Natural killer cell (primary cell): Measurements from ENCODE around the gene ATG13. TPM values are rescaled to one million over a fixed set of nuclear protein-coding genes. Genes with fewer than 3 reads are reported as not detected.

Experiments
- ATAC-seq, 3 donors: fragments of 150-1000 bp in 2 of 3; fragments of 200-7000 bp in 1 of 3; cut with Tn5 transposase; 1 replicate in 1 of 3; 2 replicates in 2 of 3; pipeline ENCODE4 v1.10.0; 2021; ENCODE audit warnings: mild to moderate bottlenecking in 2 of 3, moderate library complexity in 2 of 3
- DNase-seq, 2 donors: peaks; one replicate each; pipeline versions ENCODE4 v3.0.0 to v3.0.0-alpha.2; 2013 to 2021; ENCODE audit warnings: mixed read lengths in 1 of 2
- H3K27ac ChIP-seq: one replicate; pipeline ENCODE4 v1.5.1; 2013; ENCODE audit warnings: mild to moderate bottlenecking, low read length
- H3K27me3 ChIP-seq: one replicate; pipeline ENCODE4 v1.6.1; 2013; ENCODE audit warnings: low read length; ENCODE audit not compliant: control insufficient read depth, insufficient read depth
- H3K36me3 ChIP-seq: one replicate; pipeline ENCODE4 v1.6.1; 2013; ENCODE audit warnings: low read length; ENCODE audit not compliant: control insufficient read depth, insufficient read depth
- H3K4me1 ChIP-seq: one replicate; pipeline ENCODE4 v1.6.1; 2013; ENCODE audit warnings: low read length; ENCODE audit not compliant: control insufficient read depth, insufficient read depth
- H3K4me3 ChIP-seq: one replicate; pipeline ENCODE4 v1.5.1; 2013; ENCODE audit warnings: low read length
- H3K9me3 ChIP-seq: one replicate; pipeline ENCODE4 v1.6.1; 2013; ENCODE audit warnings: low read length; ENCODE audit not compliant: control insufficient read depth, insufficient read depth
- H3K27ac Mint-ChIP-seq, 2 donors: one replicate each; pipeline ENCODE4 v1.8.0; 2022; ENCODE audit warnings: mild to moderate bottlenecking in 2 of 2, mixed read lengths in 2 of 2, moderate library complexity in 1 of 2
- H3K27me3 Mint-ChIP-seq, 2 donors: one replicate each; pipeline ENCODE4 v1.8.0; 2022; ENCODE audit warnings: low read depth in 2 of 2, mixed read lengths in 2 of 2
- H3K36me3 Mint-ChIP-seq: one replicate; pipeline ENCODE4 v1.8.0; 2022; ENCODE audit warnings: mixed read lengths
- H3K4me1 Mint-ChIP-seq, 2 donors: one replicate each; pipeline ENCODE4 v1.8.0; 2022; ENCODE audit warnings: mixed read lengths in 2 of 2
- H3K4me3 Mint-ChIP-seq: one replicate; pipeline ENCODE4 v1.8.0; 2022; ENCODE audit warnings: mild to moderate bottlenecking, moderate library complexity, mixed read lengths
- H3K9me3 Mint-ChIP-seq, 2 donors: one replicate each; pipeline ENCODE4 v1.8.0; 2022; ENCODE audit warnings: mixed read lengths in 2 of 2
- WGBS: methylation state at CpG from one replicate; pipeline ENCODE4 v1.1.7; 2013; ENCODE audit warnings: missing lambda C conversion rate; ENCODE audit not compliant: insufficient coverage; 5-methylcytosine and 5-hydroxymethylcytosine counted together
- intact Hi-C: fragments of 100-400 bp; cut with micrococcal nuclease; formaldehyde crosslinking; loops from one replicate; pipeline ENCODE4 v1.14.2; 2022
- total RNA-seq, 4 donors: library from RNA; stranded (reverse); fragments of 120-200 nt in 1 of 4; gene quantifications; one replicate each; pipeline versions ENCODE4 v1.2.3 to v1.2.4, GENCODE V29; 2013 to 2022
- TF ChIP-seq, protein P1 (sequence below): fragments of 200-600 bp; IDR thresholded peaks from one replicate; pipeline ENCODE4 v1.8.0; 2022; ENCODE audit warnings: antibody characterized with exemption

ATG13 gene
- total RNA-seq, 3 donors from 2014 or later (not counting 1 experiment from before 2014, with no cell fraction given): 125 to 137 (median 132) TPM

DNA sequence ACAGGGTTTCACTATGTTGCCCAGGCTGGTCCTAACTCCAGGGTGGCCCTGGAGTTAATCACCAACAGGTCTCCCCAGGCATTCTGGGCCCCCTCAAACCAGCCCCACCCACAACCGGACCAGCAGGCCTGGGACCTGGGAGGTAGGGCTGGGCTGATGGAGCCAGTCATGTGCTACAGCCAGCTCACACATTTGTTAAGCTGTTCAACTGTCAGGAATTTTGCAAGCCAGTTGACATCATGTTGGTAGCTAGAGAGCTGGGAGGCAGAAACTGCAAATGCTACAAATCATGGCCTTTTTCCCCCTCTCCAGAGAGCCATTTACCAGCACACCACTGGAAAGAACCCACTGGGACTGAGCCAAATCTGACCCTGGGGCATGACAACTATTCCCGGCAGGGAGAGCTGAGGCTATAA, 76.3 kb downstream of the ATG13 start:
- no peak for ATAC-seq
- Mint-ChIP-seq H3K27ac (peak overlapping the region in 1 of 2 donors; percentile 80), H3K4me3 (no peak overlapping the region), H3K36me3 (no peaks in the 10 kb centered on the region), H3K9me3 (no peaks in the 10 kb centered on the region), H3K27me3 (no peaks in the 10 kb centered on the region), H3K4me1 (peaks cover 17 to 39% of the 10 kb centered on the region in 2 donors)
- Histone ChIP-seq H3K4me3 (no peak overlapping the region), H3K27me3 (no peaks in the 10 kb centered on the region), H3K4me1 (peaks cover 35% of the 10 kb centered on the region), H3K9me3 (no peaks in the 10 kb centered on the region), H3K27ac (no peak overlapping the region), H3K36me3 (peaks cover 46% of the 10 kb centered on the region)
- WGBS: 98% methylated on average over 2 of the region's 2 CpGs
- no peak for DNase-seq
- TF ChIP-seq, protein P1, sequence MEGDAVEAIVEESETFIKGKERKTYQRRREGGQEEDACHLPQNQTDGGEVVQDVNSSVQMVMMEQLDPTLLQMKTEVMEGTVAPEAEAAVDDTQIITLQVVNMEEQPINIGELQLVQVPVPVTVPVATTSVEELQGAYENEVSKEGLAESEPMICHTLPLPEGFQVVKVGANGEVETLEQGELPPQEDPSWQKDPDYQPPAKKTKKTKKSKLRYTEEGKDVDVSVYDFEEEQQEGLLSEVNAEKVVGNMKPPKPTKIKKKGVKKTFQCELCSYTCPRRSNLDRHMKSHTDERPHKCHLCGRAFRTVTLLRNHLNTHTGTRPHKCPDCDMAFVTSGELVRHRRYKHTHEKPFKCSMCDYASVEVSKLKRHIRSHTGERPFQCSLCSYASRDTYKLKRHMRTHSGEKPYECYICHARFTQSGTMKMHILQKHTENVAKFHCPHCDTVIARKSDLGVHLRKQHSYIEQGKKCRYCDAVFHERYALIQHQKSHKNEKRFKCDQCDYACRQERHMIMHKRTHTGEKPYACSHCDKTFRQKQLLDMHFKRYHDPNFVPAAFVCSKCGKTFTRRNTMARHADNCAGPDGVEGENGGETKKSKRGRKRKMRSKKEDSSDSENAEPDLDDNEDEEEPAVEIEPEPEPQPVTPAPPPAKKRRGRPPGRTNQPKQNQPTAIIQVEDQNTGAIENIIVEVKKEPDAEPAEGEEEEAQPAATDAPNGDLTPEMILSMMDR: no peak
- intact Hi-C loops: no loop called here

GRCh38 chr11:46694072-46694471, 76.7 kb downstream of the ATG13 start:
- Mint-ChIP-seq H3K4me3 (peak overlapping the region; percentile 13), H3K36me3 (no peaks in the 10 kb centered on the region), H3K4me1 (peaks cover 21 to 44% of the 10 kb centered on the region in 2 donors), H3K27ac (peak overlapping the region in 1 of 2 donors; percentile 80), H3K27me3 (no peaks in the 10 kb centered on the region), H3K9me3 (no peaks in the 10 kb centered on the region)
- 84% methylated on average over 6 of the region's 6 CpGs for WGBS
- H3K4me1 ChIP-seq: peaks cover 38% of the 10 kb centered on the region
- H3K27me3 ChIP-seq: no peaks in the 10 kb centered on the region
- H3K36me3 ChIP-seq: peaks cover 46% of the 10 kb centered on the region
- no peak overlapping the region for H3K27ac ChIP-seq
- DNase-seq (no peak), ATAC-seq (no peak)
- H3K9me3 ChIP-seq: no peaks in the 10 kb centered on the region
- TF ChIP-seq, protein P1: no peak
- intact Hi-C loops: no loop called here
- H3K4me3 ChIP-seq: no peak overlapping the region

DNA sequence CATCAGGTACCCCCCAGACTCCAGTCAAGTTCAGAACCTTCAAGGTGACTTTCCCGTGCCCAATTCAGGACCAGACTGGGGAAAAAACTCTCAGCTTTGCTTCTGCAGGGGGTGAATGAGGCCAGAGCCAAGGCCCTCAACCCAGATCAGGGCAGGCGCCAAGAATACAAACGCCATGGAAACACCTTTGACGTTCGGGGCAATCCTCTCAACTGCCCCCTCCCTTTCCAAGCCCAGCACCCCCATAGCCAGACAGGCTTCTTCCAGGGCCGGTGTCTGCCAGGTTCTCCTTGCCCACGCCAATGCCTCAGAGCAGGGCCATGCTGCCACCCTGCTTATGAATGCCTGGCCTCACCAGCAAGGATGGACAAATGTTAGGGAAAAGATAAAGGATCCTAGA, 77.3 kb downstream of the ATG13 start:
- 87% methylated on average over 7 of the region's 7 CpGs for WGBS
- Mint-ChIP-seq H3K4me1 (peaks cover 24 to 46% of the 10 kb centered on the region in 2 donors), H3K9me3 (no peaks in the 10 kb centered on the region), H3K4me3 (no peak overlapping the region), H3K27ac (peak overlapping the region in 1 of 2 donors; percentile 80), H3K36me3 (no peaks in the 10 kb centered on the region), H3K27me3 (no peaks in the 10 kb centered on the region)
- Histone ChIP-seq H3K36me3 (peaks cover 46% of the 10 kb centered on the region), H3K4me1 (peaks cover 43% of the 10 kb centered on the region), H3K27ac (no peak overlapping the region), H3K27me3 (no peaks in the 10 kb centered on the region), H3K4me3 (no peak overlapping the region), H3K9me3 (no peaks in the 10 kb centered on the region)
- no peak for ATAC-seq
- intact Hi-C loops: no loop called here
- DNase-seq: no peak
- TF ChIP-seq, protein P1: no peak
